NCI-H2196 (cell line): Measurements from ENCODE around the gene CAPRIN2.

Experiments used
- DNase-seq: peaks from one replicate; lab custom pipeline; 2025; ENCODE audit not compliant: unreplicated experiment; lab: John Stamatoyannopoulos, UW

CAPRIN2 gene

GRCh38 chr12:30769802-30770201, 15.1 kb upstream of the CAPRIN2 start:
- DNase-seq = no peak

- no peak for DNase-seq
Observed at GRCh38 chr12:30764251-30764650, 9.5 kb upstream of the CAPRIN2 start.

- DNase-seq = no peak
Observed at GRCh38 chr12:30763053-30763452, 8.3 kb upstream of the CAPRIN2 start.

GRCh38 chr12:30761730-30762129, 7.0 kb upstream of the CAPRIN2 start:
- no peak for DNase-seq

- DNase-seq = no peak
Observed at GRCh38 chr12:30757316-30757715, 2.6 kb upstream of the CAPRIN2 start.

- no peak for DNase-seq
Observed at GRCh38 chr12:30756074-30756473, 1.3 kb upstream of the CAPRIN2 start.

- DNase-seq = no peak
Observed at GRCh38 chr12:30755395-30755762, 628 bp upstream of the CAPRIN2 start.

GRCh38 chr12:30754383-30754749, 385 bp downstream of the CAPRIN2 start:
- no peak for DNase-seq

- no peak for DNase-seq
Observed at GRCh38 chr12:30753751-30754382, 884 bp downstream of the CAPRIN2 start.

GRCh38 chr12:30753233-30753632, 1.5 kb downstream of the CAPRIN2 start:
- no peak for DNase-seq

GRCh38 chr12:30752255-30752654, 2.5 kb downstream of the CAPRIN2 start:
- DNase-seq = no peak

GRCh38 chr12:30748147-30748546, 6.6 kb downstream of the CAPRIN2 start:
- DNase-seq = no peak

- no peak for DNase-seq
Observed at GRCh38 chr12:30746190-30746589, 8.6 kb downstream of the CAPRIN2 start.

GRCh38 chr12:30744321-30744720, 10.4 kb downstream of the CAPRIN2 start:
- no peak for DNase-seq

- no peak for DNase-seq
Observed at GRCh38 chr12:30740274-30740673, 14.5 kb downstream of the CAPRIN2 start.

GRCh38 chr12:30739020-30739419, 15.7 kb downstream of the CAPRIN2 start:
- DNase-seq = no peak

GRCh38 chr12:30732954-30733637, 21.7 kb downstream of the CAPRIN2 start:
- DNase-seq = no peak

- no peak for DNase-seq
Observed at GRCh38 chr12:30730011-30730410, 24.7 kb downstream of the CAPRIN2 start.

GRCh38 chr12:30729547-30729946, 25.2 kb downstream of the CAPRIN2 start:
- DNase-seq = no peak

- no peak for DNase-seq
Observed at GRCh38 chr12:30726647-30727046, 28.1 kb downstream of the CAPRIN2 start.

GRCh38 chr12:30725739-30726138, 29.0 kb downstream of the CAPRIN2 start:
- no peak for DNase-seq

- no peak for DNase-seq
Observed at GRCh38 chr12:30719060-30719459, 35.7 kb downstream of the CAPRIN2 start.
